Mesenchymal stem cell (in vitro differentiated cells and primary cell): ENCODE measurements around the gene CYP1A2. TPM values are rescaled to one million over a fixed set of nuclear protein-coding genes. Genes with fewer than 3 reads are reported as not detected.

Experiments used
- DNase-seq: peaks from one replicate; pipeline ENCODE4 v3.0.0-alpha.2; 2013
- H2AFZ ChIP-seq: one replicate; pipeline ENCODE4 v1.6.1; 2013; ENCODE audit warnings: low read depth, mild to moderate bottlenecking, control low read depth, inconsistent platforms, low read length, moderate library complexity
- H2AK5ac ChIP-seq: 2 replicates; pipeline ENCODE4 v1.6.1; 2013; ENCODE audit warnings: low read length, moderate library complexity, mild to moderate bottlenecking, inconsistent platforms; ENCODE audit not compliant: severe bottlenecking
- H2BK120ac ChIP-seq: one replicate; pipeline ENCODE4 v1.6.1; 2013; ENCODE audit warnings: low read depth, mild to moderate bottlenecking, inconsistent platforms, low read length, moderate library complexity
- H2BK12ac ChIP-seq, 2 experiments: one replicate each; pipeline ENCODE4 v1.6.1; 2013; ENCODE audit warnings: inconsistent platforms in 2 of 2, low read length in 2 of 2, mild to moderate bottlenecking in 2 of 2, moderate library complexity in 2 of 2, control low read depth in 1 of 2
- H2BK15ac ChIP-seq: one replicate; pipeline ENCODE4 v1.6.1; 2013; ENCODE audit warnings: mild to moderate bottlenecking, low read depth, inconsistent platforms; ENCODE audit not compliant: poor library complexity, severe bottlenecking
- H2BK5ac ChIP-seq: 2 replicates; pipeline ENCODE4 v1.6.1; 2013; ENCODE audit warnings: low read depth, mild to moderate bottlenecking, low read length, control low read depth, inconsistent platforms; ENCODE audit not compliant: poor library complexity, severe bottlenecking
- H3K14ac ChIP-seq, 2 experiments: one replicate each; pipeline ENCODE4 v1.6.1; 2013; ENCODE audit warnings: inconsistent platforms in 2 of 2, low read length in 2 of 2, control low read depth in 1 of 2, mild to moderate bottlenecking in 1 of 2, moderate library complexity in 1 of 2
- H3K18ac ChIP-seq, 2 experiments: one replicate each; pipeline ENCODE4 v1.6.1; 2013; ENCODE audit warnings: inconsistent platforms in 2 of 2, low read length in 2 of 2, control low read depth in 1 of 2, low read depth in 1 of 2, mild to moderate bottlenecking in 1 of 2
- H3K23ac ChIP-seq, 2 experiments: one replicate each; pipeline ENCODE4 v1.6.1; 2013; ENCODE audit warnings: inconsistent platforms in 2 of 2, low read length in 2 of 2, mild to moderate bottlenecking in 2 of 2, moderate library complexity in 2 of 2, control low read depth in 1 of 2
- H3K27ac ChIP-seq: 2 replicates; pipeline ENCODE4 v1.5.1; 2013; ENCODE audit warnings: mild to moderate bottlenecking, moderate library complexity, low read length, control low read depth, inconsistent platforms; ENCODE audit not compliant: poor library complexity, severe bottlenecking
- H3K27me3 ChIP-seq, 2 experiments: 2 replicates each; pipeline versions ENCODE4 v1.6.1 to v1.7.0; 2013; ENCODE audit warnings: low read length in 2 of 2, mild to moderate bottlenecking in 2 of 2, moderate library complexity in 2 of 2, control low read depth in 1 of 2, inconsistent platforms in 1 of 2; ENCODE audit not compliant: control insufficient read depth in 1 of 2, insufficient read depth in 1 of 2
- H3K36me3 ChIP-seq, 2 experiments: 2 replicates each; pipeline versions ENCODE4 v1.6.1 to v1.7.0; 2013; ENCODE audit warnings: low read length in 2 of 2, control low read depth in 1 of 2, inconsistent platforms in 1 of 2, low read depth in 1 of 2, mild to moderate bottlenecking in 1 of 2; ENCODE audit not compliant: insufficient read depth in 2 of 2, control insufficient read depth in 1 of 2
- H3K4ac ChIP-seq, 2 experiments: one replicate each; pipeline ENCODE4 v1.6.1; 2013; ENCODE audit warnings: inconsistent platforms in 2 of 2, low read length in 2 of 2, mild to moderate bottlenecking in 2 of 2, moderate library complexity in 2 of 2, control low read depth in 1 of 2, low read depth in 1 of 2
- H3K4me1 ChIP-seq: 2 replicates; pipeline ENCODE4 v1.6.1; 2013; ENCODE audit warnings: low read depth, low read length, control low read depth; ENCODE audit not compliant: control insufficient read depth, insufficient read depth
- H3K4me2 ChIP-seq: 2 replicates; pipeline ENCODE4 v1.6.1; 2013; ENCODE audit warnings: low read length, mild to moderate bottlenecking, inconsistent platforms; ENCODE audit not compliant: poor library complexity, severe bottlenecking
- H3K4me3 ChIP-seq, 2 experiments: 2 replicates each; pipeline versions ENCODE4 v1.5.1 to v1.7.0; 2013; ENCODE audit warnings: low read length in 2 of 2, mild to moderate bottlenecking in 2 of 2, control low read depth in 1 of 2, low read depth in 1 of 2; ENCODE audit not compliant: insufficient read depth in 1 of 2
- H3K79me1 ChIP-seq: replicated peaks from 2 replicates; pipeline ENCODE4 v1.6.1; 2013; ENCODE audit warnings: mild to moderate bottlenecking, control low read depth, low read length, inconsistent platforms; ENCODE audit not compliant: poor library complexity, severe bottlenecking
- H3K9ac ChIP-seq: 2 replicates; pipeline ENCODE4 v1.7.0; 2013; ENCODE audit warnings: mild to moderate bottlenecking, low read length, moderate library complexity
- H3K9me3 ChIP-seq: 2 replicates; pipeline ENCODE4 v1.7.0; 2013; ENCODE audit warnings: mild to moderate bottlenecking, low read length; ENCODE audit not compliant: control insufficient read depth
- H4K8ac ChIP-seq: one replicate; pipeline ENCODE4 v1.6.1; 2013; ENCODE audit warnings: inconsistent platforms, mild to moderate bottlenecking, low read length, moderate library complexity
- H4K91ac ChIP-seq: one replicate; pipeline ENCODE4 v1.6.1; 2013; ENCODE audit warnings: mild to moderate bottlenecking, low read length, inconsistent platforms
- WGBS: methylation state at CpG from one replicate; pipeline ENCODE4 v1.1.7; 2013; ENCODE audit warnings: mixed read lengths; 5-methylcytosine and 5-hydroxymethylcytosine counted together
- polyA plus RNA-seq, 2 experiments: library from polyadenylated mRNA; stranded (reverse); fragments of 200-250 nt; gene quantifications; one replicate each; pipeline ENCODE4 v1.2.3, GENCODE V29; 2013

Gene CYP1A2
- polyA plus RNA-seq (2013, experiment 1 of 2), result not detected
- polyA plus RNA-seq (2013, experiment 2 of 2), result not detected

- no peak within 1 kb of the TSS for H3K14ac ChIP-seq
Measured at GRCh38 chr15:74748322-74748946, at the start of gene CYP1A2. TSS of gene CYP1A2 (plus strand) at chr15:74748845. CDS start at chr15:74749739, 894 bp downstream.

GRCh38 chr15:74709011-74709410, 39.6 kb upstream of the CYP1A2 start:
- Histone ChIP-seq H3K18ac (no peak overlapping the region), H3K4me1 (no peaks in the 10 kb centered on the region), H3K36me3 (no peaks in the 10 kb centered on the region), H3K9me3 (no peaks in the 10 kb centered on the region), H2BK15ac (no peak overlapping the region), H3K4me3 (no peak overlapping the region), H2AFZ (no peak overlapping the region), H3K4ac (no peak overlapping the region), H3K4me2 (no peak overlapping the region), H4K8ac (no peak overlapping the region), H3K27ac (no peak overlapping the region), H3K27me3 (peaks cover 18 to 33% of the 10 kb centered on the region in 2 experiments), H2BK5ac (no peak overlapping the region), H3K79me1 (no peaks in the 10 kb centered on the region), H4K91ac (no peak overlapping the region), H2BK12ac (no peak overlapping the region), H3K23ac (no peak overlapping the region), H2AK5ac (no peak overlapping the region), H3K14ac (no peak overlapping the region), H3K9ac (no peak overlapping the region), H2BK120ac (no peak overlapping the region)
- peak; percentile 15 for DNase-seq
- 40% methylated on average over 1 of the region's 1 CpG for WGBS

More at GRCh38 chr15:74748322-74748946, at the start of gene CYP1A2:
- H2BK5ac ChIP-seq, result no peak within 1 kb of the TSS
- WGBS, result 100% methylated on average over 2 of the region's 3 CpGs
- H3K23ac ChIP-seq, result no peak within 1 kb of the TSS
- H3K4me1 ChIP-seq, result peaks cover 3% of the 10 kb centered on the region
- no peaks in the 10 kb centered on the region for H3K79me1 ChIP-seq
- H2BK15ac ChIP-seq, result no peak within 1 kb of the TSS
- no peak within 1 kb of the TSS for H2BK12ac ChIP-seq
- H3K4me3 ChIP-seq, result no peak within 1 kb of the TSS
- no peak within 1 kb of the TSS for H3K4me2 ChIP-seq
- H2AK5ac ChIP-seq, result no peak within 1 kb of the TSS
- no peaks in the 10 kb centered on the region for H3K9me3 ChIP-seq
- H3K36me3 ChIP-seq, result no peaks in the 10 kb centered on the region
- peaks cover 14 to 38% of the 10 kb centered on the region in 2 experiments for H3K27me3 ChIP-seq
- H3K4ac ChIP-seq, result no peak within 1 kb of the TSS
- no peak for DNase-seq
- H3K18ac ChIP-seq, result no peak within 1 kb of the TSS
- no peak within 1 kb of the TSS for H3K9ac ChIP-seq
- H4K8ac ChIP-seq, result no peak within 1 kb of the TSS
- H4K91ac ChIP-seq, result no peak within 1 kb of the TSS
- H2AFZ ChIP-seq, result no peak within 1 kb of the TSS
- no peak within 1 kb of the TSS for H3K27ac ChIP-seq
- H2BK120ac ChIP-seq, result no peak within 1 kb of the TSS

- Histone ChIP-seq H2AFZ (no peak overlapping the region), H3K36me3 (no peaks in the 10 kb centered on the region), H3K4ac (no peak overlapping the region), H3K4me2 (no peak overlapping the region), H3K9me3 (no peaks in the 10 kb centered on the region), H3K27ac (no peak overlapping the region), H2BK12ac (no peak overlapping the region), H2BK120ac (no peak overlapping the region), H3K14ac (no peak overlapping the region), H3K4me3 (no peak overlapping the region), H3K9ac (no peak overlapping the region), H3K27me3 (peaks cover 13 to 33% of the 10 kb centered on the region in 2 experiments), H2BK15ac (no peak overlapping the region), H2BK5ac (no peak overlapping the region), H4K8ac (no peak overlapping the region), H2AK5ac (no peak overlapping the region), H4K91ac (no peak overlapping the region), H3K79me1 (no peaks in the 10 kb centered on the region), H3K4me1 (no peaks in the 10 kb centered on the region), H3K23ac (peak overlapping the region in 1 of 2 experiments; percentile 27), H3K18ac (no peak overlapping the region)
- 34% methylated on average over 3 of the region's 3 CpGs for WGBS
- no peak for DNase-seq
Measured at GRCh38 chr15:74709892-74710291, 38.8 kb upstream of the CYP1A2 start.

DNA sequence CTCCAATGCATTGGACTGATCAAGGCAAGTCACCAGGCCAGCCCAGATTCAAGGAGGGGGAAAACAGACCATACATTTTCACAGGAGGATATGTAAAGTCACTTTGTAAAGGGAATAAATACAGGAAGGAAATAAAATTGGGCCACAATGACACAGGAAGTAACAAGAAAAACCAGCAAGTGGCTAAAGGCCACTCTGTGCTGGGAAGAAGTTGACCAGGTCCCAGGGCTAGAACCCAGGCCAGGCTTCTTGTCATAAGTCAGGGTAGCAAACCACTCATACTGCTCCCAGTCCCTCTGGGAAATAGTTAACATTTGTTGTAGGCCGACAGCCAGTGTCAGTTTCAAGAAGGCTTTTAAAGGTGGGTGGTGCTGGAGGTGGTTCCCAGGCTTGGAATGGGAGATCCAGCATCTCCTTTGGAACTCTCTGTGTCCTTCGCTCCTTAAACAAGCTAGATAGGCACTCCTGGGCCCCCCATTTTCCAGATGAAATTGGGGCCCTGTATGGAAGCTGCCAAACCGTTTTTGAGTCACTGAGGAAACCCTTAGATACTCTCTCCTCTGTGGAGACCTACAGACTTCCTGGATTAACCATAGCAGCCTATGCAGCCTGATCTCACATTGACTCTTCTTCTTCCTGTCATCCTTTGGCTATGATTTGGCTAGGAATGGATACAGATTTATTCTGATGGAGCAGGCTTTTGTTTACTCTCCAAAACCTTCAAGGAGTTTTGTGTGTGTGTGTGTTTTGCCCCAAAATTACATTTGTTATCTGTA, 38.1 kb upstream of the CYP1A2 start:
- no peak overlapping the region for H2BK15ac ChIP-seq
- no peak overlapping the region for H2AK5ac ChIP-seq
- no peak overlapping the region for H2AFZ ChIP-seq
- no peak overlapping the region for H4K8ac ChIP-seq
- peak overlapping the region in 1 of 2 experiments; percentile 27 for H3K23ac ChIP-seq
- H3K27me3 ChIP-seq, result peaks cover 13 to 33% of the 10 kb centered on the region in 2 experiments
- no peaks in the 10 kb centered on the region for H3K9me3 ChIP-seq
- H3K4me2 ChIP-seq, result no peak overlapping the region
- 65% methylated on average over 3 of the region's 3 CpGs for WGBS
- no peak for DNase-seq
- no peak overlapping the region for H3K4me3 ChIP-seq
- H4K91ac ChIP-seq, result no peak overlapping the region
- H2BK5ac ChIP-seq, result no peak overlapping the region
- H3K9ac ChIP-seq, result no peak overlapping the region
- no peaks in the 10 kb centered on the region for H3K36me3 ChIP-seq
- no peak overlapping the region for H2BK12ac ChIP-seq
- H3K18ac ChIP-seq, result no peak overlapping the region
- H2BK120ac ChIP-seq, result no peak overlapping the region
- no peak overlapping the region for H3K27ac ChIP-seq
- H3K79me1 ChIP-seq, result no peaks in the 10 kb centered on the region
- no peak overlapping the region for H3K14ac ChIP-seq
- no peak overlapping the region for H3K4ac ChIP-seq
- no peaks in the 10 kb centered on the region for H3K4me1 ChIP-seq
